Activated B cell treated with CpG ODN at 0.5 μM for 24 hours (primary cell): ENCODE measurements around the gene OLFML2A. TPM values are rescaled to one million over a fixed set of nuclear protein-coding genes. Genes with fewer than 3 reads are reported as not detected.
A peak's percentile ranks its signal among the peaks of the same experiment; 100 is the strongest.

Experiments
- ATAC-seq: fragments of 200-7000 bp; cut with Tn5 transposase; one replicate; pipeline ENCODE4 v1.10.0; 2021; ENCODE audit warnings: low read depth, mild to moderate bottlenecking, moderate library complexity
- CTCF ChIA-PET: fragments of 350-600 bp; sonication (Branson Sonifier 250); formaldehyde crosslinking; loops from one replicate; lab custom pipeline; 2021; ENCODE audit warnings: antibody characterized with exemption; lab: Charles Lee
- POLR2A ChIA-PET: fragments of 350-600 bp; sonication (Branson Sonifier 250); formaldehyde crosslinking; loops from one replicate; lab custom pipeline; 2021; ENCODE audit warnings: antibody characterized with exemption; lab: Charles Lee
- DNase-seq: peaks from one replicate; pipeline ENCODE4 v3.0.0; 2022
- H3K27ac Mint-ChIP-seq: one replicate; pipeline ENCODE4 v1.8.0; 2020; ENCODE audit warnings: mixed read lengths
- H3K27me3 Mint-ChIP-seq: one replicate; pipeline ENCODE4 v1.8.0; 2021; ENCODE audit warnings: mixed read lengths
- H3K36me3 Mint-ChIP-seq: one replicate; pipeline ENCODE4 v1.8.0; 2021; ENCODE audit warnings: low read depth, mixed read lengths
- H3K4me1 Mint-ChIP-seq: one replicate; pipeline ENCODE4 v1.8.0; 2021; ENCODE audit warnings: mixed read lengths
- H3K4me3 Mint-ChIP-seq: one replicate; pipeline ENCODE4 v1.8.0; 2020; ENCODE audit warnings: mild to moderate bottlenecking, mixed read lengths
- H3K9me3 Mint-ChIP-seq: one replicate; pipeline ENCODE4 v1.8.0; 2020; ENCODE audit warnings: mixed read lengths
- intact Hi-C: fragments of 100-400 bp; cut with micrococcal nuclease; formaldehyde crosslinking; loops from one replicate; pipeline ENCODE4 v1.15.1; 2024
- total RNA-seq: library from RNA; stranded (reverse); gene quantifications from 2 replicates; pipeline ENCODE4 v1.2.3, GENCODE V29; 2022
- TF ChIP-seq, protein P1 (sequence below): fragments of 200-600 bp; IDR thresholded peaks from one replicate; pipeline ENCODE4 v1.8.0; 2022; ENCODE audit warnings: antibody characterized with exemption, mild to moderate bottlenecking

The OLFML2A gene
- total RNA-seq, 1 donor from 2014 or later, result 0.78 TPM

DNA sequence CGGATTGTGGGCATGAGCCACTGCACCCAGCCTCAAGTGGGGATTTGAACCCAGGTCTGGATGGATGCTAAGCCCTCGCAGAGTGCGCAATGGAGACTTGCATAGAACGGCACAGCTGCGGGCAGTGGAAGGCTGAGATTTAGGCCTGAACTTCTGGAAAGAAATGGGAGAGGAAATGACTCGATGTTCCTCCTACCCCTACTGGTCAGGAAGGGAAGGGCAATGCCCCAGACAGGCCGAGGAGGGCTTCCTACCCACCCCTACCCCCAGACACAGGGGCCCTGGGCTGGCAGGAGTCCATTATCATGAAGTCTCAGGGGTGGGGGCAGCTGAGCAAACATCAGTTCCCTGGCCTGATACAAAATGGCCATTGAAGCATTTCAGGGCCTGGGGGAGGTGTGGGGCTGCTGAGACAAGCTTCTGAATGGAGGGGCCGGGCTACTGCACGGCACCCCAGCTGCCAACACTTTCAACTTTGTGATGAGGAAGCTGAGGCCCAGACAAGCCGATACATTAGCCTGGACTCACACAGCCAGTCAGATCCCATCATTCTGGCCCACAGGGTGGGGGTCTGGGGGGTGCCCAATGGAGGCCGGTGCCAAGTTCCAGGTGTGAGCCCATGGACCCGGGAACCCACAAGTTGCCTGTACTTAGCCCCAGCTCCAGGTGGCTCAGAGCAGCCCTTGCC is 62.8 kb downstream of the OLFML2A start:
- no peaks in the 10 kb centered on the region for H3K4me1 Mint-ChIP-seq
- peaks cover 13% of the 10 kb centered on the region for H3K27me3 Mint-ChIP-seq
- TF ChIP-seq, protein P1, sequence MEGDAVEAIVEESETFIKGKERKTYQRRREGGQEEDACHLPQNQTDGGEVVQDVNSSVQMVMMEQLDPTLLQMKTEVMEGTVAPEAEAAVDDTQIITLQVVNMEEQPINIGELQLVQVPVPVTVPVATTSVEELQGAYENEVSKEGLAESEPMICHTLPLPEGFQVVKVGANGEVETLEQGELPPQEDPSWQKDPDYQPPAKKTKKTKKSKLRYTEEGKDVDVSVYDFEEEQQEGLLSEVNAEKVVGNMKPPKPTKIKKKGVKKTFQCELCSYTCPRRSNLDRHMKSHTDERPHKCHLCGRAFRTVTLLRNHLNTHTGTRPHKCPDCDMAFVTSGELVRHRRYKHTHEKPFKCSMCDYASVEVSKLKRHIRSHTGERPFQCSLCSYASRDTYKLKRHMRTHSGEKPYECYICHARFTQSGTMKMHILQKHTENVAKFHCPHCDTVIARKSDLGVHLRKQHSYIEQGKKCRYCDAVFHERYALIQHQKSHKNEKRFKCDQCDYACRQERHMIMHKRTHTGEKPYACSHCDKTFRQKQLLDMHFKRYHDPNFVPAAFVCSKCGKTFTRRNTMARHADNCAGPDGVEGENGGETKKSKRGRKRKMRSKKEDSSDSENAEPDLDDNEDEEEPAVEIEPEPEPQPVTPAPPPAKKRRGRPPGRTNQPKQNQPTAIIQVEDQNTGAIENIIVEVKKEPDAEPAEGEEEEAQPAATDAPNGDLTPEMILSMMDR, result no peak
- ATAC-seq (peak; percentile 31), DNase-seq (no peak)
- no peaks in the 10 kb centered on the region for H3K36me3 Mint-ChIP-seq
- H3K27ac Mint-ChIP-seq, result no peak overlapping the region
- intact Hi-C loops, result loop anchor here (5.0 kb wide), 1 partner anchor 37 kb away; no protein-coding TSS in a partner anchor
- no peaks in the 10 kb centered on the region for H3K9me3 Mint-ChIP-seq
- POLR2A ChIA-PET, result no interaction called here
- CTCF ChIA-PET, result interaction anchor here (1.1 to 1.4 kb wide), 5 partner anchors 10 to 223 kb away, joined by 3 to 4 read pairs (median 3); partner anchors contain the start of gene WDR38
- no peak overlapping the region for H3K4me3 Mint-ChIP-seq

GRCh38 chr9:124840300-124840833 is 63.4 kb downstream of the OLFML2A start:
- H3K27ac Mint-ChIP-seq, result no peak overlapping the region
- TF ChIP-seq, protein P1, result no peak
- no peak for DNase-seq
- peaks cover 13% of the 10 kb centered on the region for H3K27me3 Mint-ChIP-seq
- POLR2A ChIA-PET, result no interaction called here
- H3K36me3 Mint-ChIP-seq, result no peaks in the 10 kb centered on the region
- H3K4me1 Mint-ChIP-seq, result no peaks in the 10 kb centered on the region
- intact Hi-C loops, result no loop called here
- CTCF ChIA-PET, result interaction anchor here (1.1 to 1.4 kb wide), 6 partner anchors 9 to 223 kb away, joined by 3 to 4 read pairs (median 3); partner anchors contain the start of gene WDR38
- no peaks in the 10 kb centered on the region for H3K9me3 Mint-ChIP-seq
- ATAC-seq, result no peak
- H3K4me3 Mint-ChIP-seq, result no peak overlapping the region

DNA sequence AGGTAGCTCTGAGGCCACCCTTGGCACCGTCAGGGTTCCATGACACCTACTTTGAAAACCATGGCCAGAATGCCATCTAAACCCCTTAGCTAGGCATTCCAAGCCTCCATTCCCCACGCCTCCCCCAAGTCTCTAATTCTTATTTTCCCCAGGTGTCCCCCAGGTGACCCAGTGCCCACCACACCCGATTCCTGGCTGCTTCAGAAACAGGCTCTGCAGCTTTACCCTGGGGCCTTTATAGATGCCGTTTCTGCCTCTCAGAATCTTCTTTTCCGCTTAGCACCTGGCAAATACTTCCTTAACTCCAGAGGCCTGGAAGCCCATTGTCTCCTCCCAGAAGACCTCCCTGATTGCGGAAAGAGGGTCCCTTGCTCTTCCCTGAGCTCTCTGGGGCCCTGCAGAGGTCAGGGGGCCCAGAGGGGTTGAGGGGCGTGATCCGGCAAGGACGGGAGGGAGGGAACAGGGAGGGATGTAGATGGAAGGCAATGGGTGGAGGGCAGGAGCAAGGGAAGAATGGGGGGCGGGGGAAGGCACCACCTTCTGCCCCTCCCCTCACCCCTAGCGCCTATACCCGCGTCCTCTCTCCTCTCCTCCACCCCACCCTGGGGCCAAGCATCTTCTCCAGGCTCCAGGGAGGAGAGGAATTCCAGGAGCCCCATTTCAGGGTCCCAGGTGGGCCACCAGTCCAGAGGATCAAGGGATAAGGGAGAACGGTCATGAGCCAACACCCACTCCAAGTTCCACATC is 64.3 kb downstream of the OLFML2A start:
- ATAC-seq (no peak), DNase-seq (no peak)
- intact Hi-C loops, result no loop called here
- H3K27me3 Mint-ChIP-seq, result peaks cover 9% of the 10 kb centered on the region
- TF ChIP-seq, protein P1, result no peak
- no peaks in the 10 kb centered on the region for H3K36me3 Mint-ChIP-seq
- CTCF ChIA-PET, result interaction anchor here (0.9 to 1.4 kb wide), 5 partner anchors 8 to 62 kb away, joined by 3 to 4 read pairs (median 3); partner anchors contain the start of gene WDR38
- H3K9me3 Mint-ChIP-seq, result no peaks in the 10 kb centered on the region
- POLR2A ChIA-PET, result interaction anchor here (1.1 kb wide), 1 partner anchor 63 kb away, joined by 3 read pairs; no protein-coding TSS in a partner anchor
- H3K4me1 Mint-ChIP-seq, result no peaks in the 10 kb centered on the region
- H3K4me3 Mint-ChIP-seq, result no peak overlapping the region
- H3K27ac Mint-ChIP-seq, result no peak overlapping the region

DNA sequence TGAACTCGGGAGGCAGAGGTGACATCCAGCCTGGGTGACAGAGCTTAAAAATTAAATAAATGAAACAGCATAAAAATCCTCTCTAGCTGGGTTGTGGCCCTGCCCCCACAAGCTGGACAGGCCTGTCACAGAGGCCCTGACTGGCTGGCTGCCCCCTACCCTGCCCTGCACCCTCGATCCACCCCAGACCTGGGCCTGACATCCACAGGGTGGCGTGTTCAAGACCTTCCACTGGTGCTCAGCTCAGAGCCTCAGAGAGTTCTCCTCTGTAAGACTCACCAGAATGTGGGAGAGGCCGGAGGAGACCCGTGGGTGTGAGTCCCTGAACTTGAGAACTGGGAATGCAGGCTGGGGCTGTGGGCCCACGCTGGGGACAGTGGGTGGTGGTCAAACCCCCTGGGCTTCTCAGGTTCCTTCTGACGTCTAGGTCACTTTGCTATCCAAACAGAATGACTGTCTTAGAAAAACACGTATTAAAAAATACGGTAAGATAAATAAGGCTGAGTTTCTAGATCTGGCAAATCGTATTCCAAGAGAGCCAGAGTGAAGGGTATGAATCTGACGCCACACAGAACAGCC is 66.6 kb downstream of the OLFML2A start:
- TF ChIP-seq, protein P1, result no peak
- no peak for DNase-seq
- no peak overlapping the region for H3K27ac Mint-ChIP-seq
- no peaks in the 10 kb centered on the region for H3K9me3 Mint-ChIP-seq
- peaks cover 3% of the 10 kb centered on the region for H3K27me3 Mint-ChIP-seq
- H3K4me1 Mint-ChIP-seq, result no peaks in the 10 kb centered on the region
- no peak for ATAC-seq
- intact Hi-C loops, result no loop called here
- no peaks in the 10 kb centered on the region for H3K36me3 Mint-ChIP-seq
- ChIA-PET CTCF (no interaction called here), POLR2A (no interaction called here)
- H3K4me3 Mint-ChIP-seq, result no peak overlapping the region
